ENCODE measurements around the gene RASEF. TPM values are rescaled to one million over a fixed set of nuclear protein-coding genes. Genes with fewer than 3 reads are reported as not detected.

RASEF gene
- total RNA-seq, 3 donors from 2014 or later (not counting 1 experiment from before 2014, with no cell fraction given), result not detected

GRCh38 chr9:83030391-83031107, 32.4 kb downstream of the RASEF start:
- ATAC-seq (no peak), DNase-seq (no peak)
- intact Hi-C loops (cut with micrococcal nuclease), result no loop called here
- Mint-ChIP-seq H3K27ac (no peak overlapping the region), H3K27me3 (ENCODE audit: low read depth in 2 of 2) (no peaks in the 10 kb centered on the region), H3K4me1 (no peaks in the 10 kb centered on the region), H3K36me3 (no peaks in the 10 kb centered on the region), H3K4me3 (no peak overlapping the region), H3K9me3 (peaks cover 4 to 5% of the 10 kb centered on the region in 2 donors)
- Histone ChIP-seq H3K9me3 (ENCODE audit: control insufficient read depth, insufficient read depth, low read length) (no peaks in the 10 kb centered on the region), H3K27me3 (ENCODE audit: control insufficient read depth, insufficient read depth, low read length) (no peaks in the 10 kb centered on the region), H3K4me3 (ENCODE audit: low read length) (no peak overlapping the region), H3K4me1 (ENCODE audit: control insufficient read depth, insufficient read depth, low read length) (no peaks in the 10 kb centered on the region), H3K27ac (ENCODE audit: low read length) (no peak overlapping the region), H3K36me3 (ENCODE audit: control insufficient read depth, insufficient read depth, low read length) (no peaks in the 10 kb centered on the region)
- TF ChIP-seq CTCF (IDR thresholded peaks at IDR 0.05), result no peak
- 80% methylated on average over 5 of the region's 6 CpGs for WGBS (ENCODE audit: insufficient coverage)

- Mint-ChIP-seq H3K27me3 (ENCODE audit: low read depth in 2 of 2) (no peaks in the 10 kb centered on the region), H3K4me1 (no peaks in the 10 kb centered on the region), H3K4me3 (no peak overlapping the region), H3K36me3 (no peaks in the 10 kb centered on the region), H3K27ac (no peak overlapping the region), H3K9me3 (peaks cover 4 to 5% of the 10 kb centered on the region in 2 donors)
- no peaks in the 10 kb centered on the region for H3K4me1 ChIP-seq (ENCODE audit: control insufficient read depth, insufficient read depth, low read length)
- 85% methylated on average over 7 of the region's 7 CpGs for WGBS (ENCODE audit: insufficient coverage)
- no peaks in the 10 kb centered on the region for H3K36me3 ChIP-seq (ENCODE audit: control insufficient read depth, insufficient read depth, low read length)
- no peak overlapping the region for H3K27ac ChIP-seq (ENCODE audit: low read length)
- no peaks in the 10 kb centered on the region for H3K9me3 ChIP-seq (ENCODE audit: control insufficient read depth, insufficient read depth, low read length)
- no peak for ATAC-seq
- intact Hi-C loops (cut with micrococcal nuclease), result no loop called here
- DNase-seq, result no peak
- H3K27me3 ChIP-seq (ENCODE audit: control insufficient read depth, insufficient read depth, low read length), result no peaks in the 10 kb centered on the region
- TF ChIP-seq CTCF (IDR thresholded peaks at IDR 0.05), result no peak
- no peak overlapping the region for H3K4me3 ChIP-seq (ENCODE audit: low read length)
Measured at GRCh38 chr9:83029531-83030137, 33.3 kb downstream of the RASEF start.

- Mint-ChIP-seq H3K36me3 (no peaks in the 10 kb centered on the region), H3K4me3 (no peak overlapping the region), H3K27me3 (ENCODE audit: low read depth in 2 of 2) (no peaks in the 10 kb centered on the region), H3K27ac (no peak overlapping the region), H3K9me3 (peaks cover 2 to 3% of the 10 kb centered on the region in 2 donors), H3K4me1 (no peaks in the 10 kb centered on the region)
- Histone ChIP-seq H3K4me3 (ENCODE audit: low read length) (no peak overlapping the region), H3K27me3 (ENCODE audit: control insufficient read depth, insufficient read depth, low read length) (no peaks in the 10 kb centered on the region), H3K27ac (ENCODE audit: low read length) (no peak overlapping the region), H3K4me1 (ENCODE audit: control insufficient read depth, insufficient read depth, low read length) (no peaks in the 10 kb centered on the region), H3K9me3 (ENCODE audit: control insufficient read depth, insufficient read depth, low read length) (no peaks in the 10 kb centered on the region), H3K36me3 (ENCODE audit: control insufficient read depth, insufficient read depth, low read length) (no peaks in the 10 kb centered on the region)
- WGBS (ENCODE audit: insufficient coverage), result 85% methylated on average over 5 of the region's 5 CpGs
- no peak for TF ChIP-seq CTCF (IDR thresholded peaks at IDR 0.05)
- no peak for DNase-seq
- ATAC-seq, result no peak
- intact Hi-C loops (cut with micrococcal nuclease), result no loop called here
Measured at GRCh38 chr9:83027153-83027891, 35.6 kb downstream of the RASEF start.

Measured in natural killer cell (primary cell).